Muscle layer of duodenum (tissue), 2 donors: ENCODE data around the gene PCK2.

Experiments used
- H3K27ac ChIP-seq: one replicate; pipeline ENCODE4 v1.7.0; 2013; ENCODE audit warnings: mild to moderate bottlenecking, low read length
- H3K27me3 ChIP-seq: one replicate; pipeline ENCODE4 v1.7.0; 2013; ENCODE audit warnings: low read depth, mild to moderate bottlenecking, control low read depth, low read length
- H3K36me3 ChIP-seq, 2 donors: one replicate each; pipeline ENCODE4 v1.7.0; 2013; ENCODE audit warnings: low read length in 2 of 2, control low read depth in 1 of 2, mild to moderate bottlenecking in 1 of 2; ENCODE audit not compliant: insufficient read depth in 2 of 2, control insufficient read depth in 1 of 2
- H3K4me1 ChIP-seq, 2 donors: one replicate each; pipeline ENCODE4 v1.7.0; 2013; ENCODE audit warnings: low read length in 2 of 2, mild to moderate bottlenecking in 2 of 2, control low read depth in 1 of 2, moderate library complexity in 1 of 2; ENCODE audit not compliant: insufficient read depth in 2 of 2, control insufficient read depth in 1 of 2
- H3K4me3 ChIP-seq, 2 donors: one replicate each; pipeline ENCODE4 v1.7.0; 2013; ENCODE audit warnings: low read length in 2 of 2, low read depth in 1 of 2, mild to moderate bottlenecking in 1 of 2
- H3K9me3 ChIP-seq, 2 donors: one replicate each; pipeline ENCODE4 v1.7.0; 2013; ENCODE audit warnings: low read length in 2 of 2, control low read depth in 1 of 2, mild to moderate bottlenecking in 1 of 2; ENCODE audit not compliant: control insufficient read depth in 1 of 2
- donor health status: healthy.

The PCK2 gene

GRCh38 chr14:24129410-24129998 is 35.4 kb downstream of the PCK2 start:
- no peak overlapping the region for H3K4me3 ChIP-seq
- H3K27me3 ChIP-seq = no peaks in the 10 kb centered on the region
- no peak overlapping the region for H3K27ac ChIP-seq
- H3K36me3 ChIP-seq = peaks cover 0 to 1% of the 10 kb centered on the region in 2 donors
- H3K9me3 ChIP-seq = no peaks in the 10 kb centered on the region
- peaks cover 0 to 3% of the 10 kb centered on the region in 2 donors for H3K4me1 ChIP-seq

- no peak within 1 kb of the TSS for H3K27ac ChIP-seq
- H3K9me3 ChIP-seq = no peaks in the 10 kb centered on the region
- no peak within 1 kb of the TSS for H3K4me3 ChIP-seq
- H3K27me3 ChIP-seq = no peaks in the 10 kb centered on the region
- H3K4me1 ChIP-seq = peaks cover 2 to 4% of the 10 kb centered on the region in 2 donors
- H3K36me3 ChIP-seq = no peaks in the 10 kb centered on the region
These were observed 36.2 kb downstream of the PCK2 start, which contains the start of gene FITM1 for GRCh38 chr14:24130380-24130716. Gene FITM1 (plus strand): TSS chr14:24130659. CDS start chr14:24131564, 905 bp downstream.

- Histone ChIP-seq H3K9me3 (no peaks in the 10 kb centered on the region), H3K36me3 (no peaks in the 10 kb centered on the region), H3K27ac (no peak overlapping the region), H3K4me3 (no peak overlapping the region), H3K4me1 (peaks cover 4 to 7% of the 10 kb centered on the region in 2 donors), H3K27me3 (no peaks in the 10 kb centered on the region)
These were observed 36.8 kb downstream of the PCK2 start for GRCh38 chr14:24130717-24131548.

- Histone ChIP-seq H3K36me3 (no peaks in the 10 kb centered on the region), H3K4me1 (peaks cover 4 to 8% of the 10 kb centered on the region in 2 donors), H3K9me3 (no peaks in the 10 kb centered on the region), H3K27me3 (no peaks in the 10 kb centered on the region), H3K27ac (no peak overlapping the region), H3K4me3 (no peak overlapping the region)
These were observed 37.4 kb downstream of the PCK2 start for GRCh38 chr14:24131549-24131966.

- Histone ChIP-seq H3K27me3 (no peaks in the 10 kb centered on the region), H3K27ac (no peak overlapping the region), H3K4me3 (no peak overlapping the region), H3K4me1 (peaks cover 10 to 14% of the 10 kb centered on the region in 2 donors), H3K36me3 (no peaks in the 10 kb centered on the region), H3K9me3 (no peaks in the 10 kb centered on the region)
These were observed 38.1 kb downstream of the PCK2 start for GRCh38 chr14:24132061-24132685.

GRCh38 chr14:24132976-24133375 is 38.9 kb downstream of the PCK2 start:
- H3K4me3 ChIP-seq = no peak overlapping the region
- peaks cover 14 to 22% of the 10 kb centered on the region in 2 donors for H3K4me1 ChIP-seq
- H3K36me3 ChIP-seq = peaks cover 4 to 7% of the 10 kb centered on the region in 2 donors
- no peak overlapping the region for H3K27ac ChIP-seq
- no peaks in the 10 kb centered on the region for H3K27me3 ChIP-seq
- H3K9me3 ChIP-seq = no peaks in the 10 kb centered on the region

- H3K4me1 ChIP-seq = peaks cover 14 to 27% of the 10 kb centered on the region in 2 donors
- H3K27me3 ChIP-seq = no peaks in the 10 kb centered on the region
- H3K27ac ChIP-seq = no peak overlapping the region
- H3K4me3 ChIP-seq = no peak overlapping the region
- no peaks in the 10 kb centered on the region for H3K9me3 ChIP-seq
- peaks cover 12 to 13% of the 10 kb centered on the region in 2 donors for H3K36me3 ChIP-seq
These were observed 39.6 kb downstream of the PCK2 start for GRCh38 chr14:24133735-24134134.

GRCh38 chr14:24135584-24135833 is 41.4 kb downstream of the PCK2 start:
- peak overlapping the region; percentile 72 for H3K27ac ChIP-seq
- peaks cover 20 to 22% of the 10 kb centered on the region in 2 donors for H3K36me3 ChIP-seq
- peaks cover 14 to 41% of the 10 kb centered on the region in 2 donors for H3K4me1 ChIP-seq
- no peaks in the 10 kb centered on the region for H3K9me3 ChIP-seq
- no peaks in the 10 kb centered on the region for H3K27me3 ChIP-seq
- H3K4me3 ChIP-seq = peak overlapping the region; percentile 71 to 96

- no peaks in the 10 kb centered on the region for H3K27me3 ChIP-seq
- peaks cover 20 to 22% of the 10 kb centered on the region in 2 donors for H3K36me3 ChIP-seq
- H3K9me3 ChIP-seq = no peaks in the 10 kb centered on the region
- peak within 1 kb of the TSS; percentile 71 to 96 for H3K4me3 ChIP-seq
- H3K27ac ChIP-seq = peak within 1 kb of the TSS; percentile 81
- H3K4me1 ChIP-seq = peaks cover 14 to 45% of the 10 kb centered on the region in 2 donors
These were observed 41.9 kb downstream of the PCK2 start, which contains the start of gene PSME1 for GRCh38 chr14:24135834-24136683. Gene PSME1 (plus strand): TSS chr14:24136194. CDS start chr14:24136263, 69 bp downstream.

GRCh38 chr14:24136684-24137528 is 42.8 kb downstream of the PCK2 start:
- H3K4me1 ChIP-seq = peaks cover 14 to 44% of the 10 kb centered on the region in 2 donors
- no peaks in the 10 kb centered on the region for H3K27me3 ChIP-seq
- H3K36me3 ChIP-seq = peaks cover 20 to 22% of the 10 kb centered on the region in 2 donors
- H3K9me3 ChIP-seq = no peaks in the 10 kb centered on the region
- peak overlapping the region; percentile 81 for H3K27ac ChIP-seq
- peak overlapping the region; percentile 63 to 96 for H3K4me3 ChIP-seq
